G401.6 (cell line): ENCODE data around the gene GLIS2.

Experiments used
- FAIRE-seq: peaks from 2 replicates; lab custom pipeline; 2012; peaks lifted over from hg19 to GRCh38; lab: Jason Lieb, UNC

The GLIS2 gene

DNA sequence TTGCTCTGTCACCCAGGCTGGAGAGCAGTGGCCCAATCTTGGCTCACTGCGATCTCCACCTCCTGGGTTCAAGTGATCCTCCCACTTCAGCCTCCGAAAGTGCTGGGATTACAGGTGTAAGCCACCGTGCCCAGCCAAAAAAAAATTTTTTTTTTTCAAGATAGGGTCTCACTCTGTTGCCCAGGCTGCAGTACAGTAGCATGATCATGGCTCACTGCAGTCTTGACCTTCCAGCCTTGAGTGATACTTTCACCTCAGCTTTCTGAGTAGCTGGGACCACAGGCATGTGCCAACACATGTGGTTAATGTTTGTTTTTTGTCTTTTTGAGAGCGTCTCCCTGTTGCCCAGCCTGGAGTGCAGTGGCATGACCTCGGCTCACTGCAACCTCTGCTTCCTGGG lies 37.0 kb downstream of the GLIS2 start:
- FAIRE-seq, result no peak

DNA sequence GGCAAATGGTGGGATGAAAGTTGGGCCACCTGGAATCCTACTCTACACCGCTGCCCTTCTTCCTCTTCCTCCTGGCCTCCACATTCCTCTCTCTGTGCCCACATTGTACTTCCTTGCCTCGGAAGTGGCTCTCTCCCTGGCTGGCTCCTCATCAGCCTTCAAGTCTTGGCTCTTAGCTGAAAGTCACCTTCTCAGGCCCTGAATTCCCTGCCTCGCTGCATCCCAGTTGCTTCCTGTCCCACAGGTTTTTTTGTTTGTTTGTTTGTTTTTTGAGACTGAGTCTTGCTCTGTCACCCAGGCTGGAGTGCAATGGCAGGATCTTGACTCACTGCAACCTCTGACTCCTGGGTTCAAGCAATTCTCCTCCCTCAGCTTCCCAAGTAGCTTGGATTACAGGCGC lies 37.8 kb downstream of the GLIS2 start:
- FAIRE-seq, result no peak

DNA sequence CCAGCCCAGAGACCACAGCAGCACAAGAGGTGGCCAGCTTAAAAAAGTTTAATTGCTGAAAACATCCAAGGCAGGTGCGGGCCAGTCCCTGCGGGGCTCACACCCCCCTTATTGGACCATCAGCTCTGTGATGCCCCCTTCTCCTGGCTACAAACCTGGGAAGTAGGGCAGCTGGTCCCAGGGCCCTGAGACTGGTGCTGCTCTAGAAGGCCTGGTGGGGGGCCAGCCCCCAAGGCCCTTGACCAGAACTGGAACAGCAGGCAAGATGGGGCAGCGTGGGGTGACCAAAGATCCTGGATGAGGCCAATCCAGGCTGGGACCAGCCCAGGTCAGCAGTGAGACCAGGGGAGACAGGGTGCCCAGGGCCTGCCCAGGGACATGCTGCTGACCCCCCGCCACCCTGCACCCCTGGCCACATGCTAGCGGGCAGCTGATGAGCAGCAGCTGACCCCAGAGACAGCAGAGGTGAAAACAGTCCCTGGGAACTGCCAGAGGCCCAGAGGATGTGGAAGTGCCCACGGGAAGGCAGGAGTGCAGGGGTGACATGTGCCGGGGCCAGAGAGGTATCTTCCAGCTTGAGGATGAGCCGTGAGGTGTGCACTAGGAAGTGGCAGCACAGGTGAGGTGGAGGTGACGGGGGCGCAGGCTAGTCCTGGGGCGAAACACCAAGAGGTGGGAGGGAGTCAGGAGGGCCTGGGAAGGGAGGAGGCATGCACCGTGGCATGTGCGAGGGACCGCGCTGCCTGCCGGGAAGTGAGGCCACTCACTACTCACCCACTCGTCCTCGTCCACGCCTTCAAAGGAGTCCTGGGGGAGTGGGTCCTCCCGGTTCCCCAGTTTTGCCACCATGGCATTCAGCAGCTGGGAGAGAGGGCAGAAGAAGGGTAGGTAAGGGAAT lies 38.9 kb downstream of the GLIS2 start:
- no peak for FAIRE-seq

DNA sequence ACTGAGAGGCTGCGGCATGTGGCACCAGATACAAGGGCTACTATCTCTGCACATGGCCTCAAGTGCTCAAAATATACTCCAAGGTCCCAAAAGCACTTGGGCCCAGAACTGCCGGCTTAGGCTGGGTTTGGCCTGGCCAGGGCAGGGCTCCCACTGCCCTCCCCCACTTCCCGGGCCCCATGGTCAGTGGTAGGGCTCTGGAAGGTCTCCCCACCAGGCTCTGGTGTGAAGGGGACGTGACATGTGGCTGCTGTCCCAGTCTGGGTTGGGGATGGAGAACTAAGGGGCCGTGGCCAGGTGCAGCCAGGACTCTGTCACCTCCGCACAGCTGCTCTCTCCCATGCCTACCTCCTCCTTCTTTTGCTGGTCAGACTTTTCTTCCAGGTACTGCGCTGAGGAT lies 41.0 kb downstream of the GLIS2 start:
- no peak for FAIRE-seq

DNA sequence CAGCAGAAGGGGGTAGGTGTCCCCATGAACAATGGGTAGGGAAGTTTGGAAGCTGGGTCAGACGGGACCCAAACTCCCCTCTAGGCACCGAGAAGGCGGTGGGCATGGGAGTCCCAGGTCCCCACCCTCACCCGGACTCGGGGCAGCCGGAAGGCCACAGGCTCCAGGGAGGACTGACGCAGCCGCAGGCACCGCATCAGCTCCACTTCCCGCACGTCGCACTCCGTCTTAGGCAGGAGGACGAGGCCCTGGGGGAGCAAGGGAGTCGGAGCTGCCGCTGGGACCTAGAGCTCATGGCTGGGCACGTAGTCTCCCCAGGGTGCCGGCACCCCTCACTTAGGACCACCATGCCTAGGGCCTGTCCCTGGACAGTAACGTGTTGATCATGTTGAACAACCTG lies 42.4 kb downstream of the GLIS2 start:
- no peak for FAIRE-seq

DNA sequence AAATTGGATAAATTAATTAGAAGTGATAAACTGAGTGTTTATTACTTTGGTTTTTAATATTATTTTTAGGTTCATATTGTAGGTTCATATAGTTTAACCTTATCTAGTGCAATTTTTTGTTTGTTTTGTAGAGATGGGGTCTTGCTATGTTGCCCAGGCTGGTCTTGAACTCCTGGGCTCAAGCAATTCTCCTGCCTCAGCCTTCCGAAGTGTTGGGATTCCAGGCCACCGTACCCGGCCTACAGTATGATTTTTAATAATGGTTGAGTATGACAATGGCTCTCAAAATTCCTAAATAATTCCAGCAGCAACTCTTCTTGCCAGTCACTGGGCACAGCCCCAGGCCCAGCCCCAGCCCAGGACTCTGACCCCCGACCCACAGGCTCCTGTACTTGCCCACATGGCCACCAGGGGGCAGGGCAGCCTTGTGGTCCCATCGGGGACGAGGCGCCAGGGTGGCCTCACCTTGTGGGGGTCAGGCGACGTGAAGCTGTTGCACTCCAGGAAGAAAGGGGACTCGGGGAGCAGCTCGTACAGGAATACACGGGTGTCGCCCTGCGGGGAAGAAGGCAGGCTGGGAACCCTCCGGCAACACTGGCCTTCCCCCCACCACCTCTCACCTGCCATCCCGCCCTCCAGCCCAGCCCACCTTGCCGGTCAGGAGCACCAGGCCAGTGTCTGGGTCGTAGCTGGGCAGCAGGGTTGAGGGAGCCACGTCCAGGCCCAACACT lies 43.1 kb downstream of the GLIS2 start:
- no peak for FAIRE-seq

DNA sequence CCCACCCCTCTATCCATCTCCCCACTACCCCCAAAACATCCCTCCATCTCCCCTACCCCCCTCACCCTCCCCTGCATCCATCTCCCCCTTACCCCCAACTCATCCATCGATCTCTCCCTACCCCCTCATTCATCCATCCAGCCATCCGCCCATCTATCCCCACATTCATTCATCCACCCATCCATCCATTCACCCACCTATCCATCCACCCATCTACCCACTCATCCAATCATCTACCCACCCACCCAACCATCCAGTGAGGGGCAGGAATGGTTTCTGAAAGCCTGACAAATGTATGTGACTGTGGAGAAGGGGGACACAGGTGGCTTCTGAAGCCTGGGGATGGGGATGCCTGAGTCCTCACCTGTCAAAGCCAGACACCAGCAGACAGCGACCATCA lies 44.0 kb downstream of the GLIS2 start:
- FAIRE-seq, result no peak

DNA sequence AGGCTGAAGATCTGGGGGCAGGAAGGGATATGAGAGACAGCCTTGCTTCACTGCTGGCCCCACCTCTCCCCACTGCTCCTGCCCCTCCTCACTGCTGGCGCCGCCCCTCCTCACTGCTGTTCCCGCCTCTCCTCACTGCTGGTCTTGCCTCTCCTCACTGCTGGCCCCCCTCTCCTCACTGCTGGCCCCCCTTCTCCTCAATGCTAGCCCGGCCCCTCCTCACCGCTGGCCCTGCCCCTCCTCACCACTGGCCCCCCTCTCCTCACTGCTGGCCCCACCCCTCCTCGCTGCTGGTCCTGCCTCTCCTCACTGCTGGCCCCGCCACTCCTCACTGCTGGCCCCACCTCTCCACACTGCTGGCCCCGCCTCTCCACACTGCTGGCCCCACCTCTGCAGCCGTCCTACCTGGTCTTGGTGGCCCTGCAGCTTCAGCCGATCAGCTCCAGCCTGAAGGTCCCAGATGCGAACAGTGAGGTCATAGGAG lies 44.7 kb downstream of the GLIS2 start:
- peak; percentile 91 for FAIRE-seq

DNA sequence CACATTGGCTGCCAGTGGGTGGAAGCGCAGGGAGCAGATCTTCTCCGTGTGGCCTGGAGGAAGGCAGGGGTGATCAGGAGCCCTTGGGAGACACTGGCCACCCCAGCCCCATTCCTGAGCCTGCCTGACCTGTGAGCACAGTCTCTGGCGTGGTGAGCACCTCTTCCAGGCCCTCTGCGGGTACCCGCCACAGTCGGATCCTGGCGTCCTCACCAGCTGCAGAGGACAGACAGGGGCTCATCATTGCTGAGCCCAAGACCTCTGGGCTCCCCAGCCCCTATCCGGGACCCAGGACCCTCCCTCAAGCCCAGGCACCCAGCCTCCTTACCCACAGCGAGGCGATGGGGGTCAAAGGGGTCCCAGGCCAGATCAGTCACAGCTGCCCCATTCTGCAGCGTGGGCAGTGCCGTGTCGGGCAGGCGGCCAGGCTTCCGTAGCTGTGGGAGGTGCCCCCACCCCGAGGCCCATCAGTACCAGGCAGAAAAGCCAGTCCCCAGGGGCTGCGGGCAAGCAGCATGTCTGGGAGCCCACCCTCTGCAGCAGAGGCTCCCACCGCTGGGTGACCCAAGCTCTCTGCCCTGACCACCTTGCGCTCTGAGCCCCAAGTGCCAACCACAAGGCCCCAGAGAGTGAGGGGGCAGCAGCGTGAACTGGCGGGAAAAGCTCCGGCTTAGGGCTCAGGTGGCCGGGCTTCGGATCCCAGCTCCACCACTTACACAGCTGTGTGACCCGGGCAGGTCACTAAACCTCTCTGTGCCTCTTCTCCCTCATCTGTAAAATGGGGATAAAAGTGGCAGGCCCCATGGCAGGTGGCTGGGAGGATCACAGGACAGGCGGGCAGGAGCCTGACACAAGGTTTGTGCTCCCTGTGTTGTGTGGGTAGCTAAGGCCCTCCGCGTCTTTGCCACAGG lies 45.4 kb downstream of the GLIS2 start:
- no peak for FAIRE-seq

DNA sequence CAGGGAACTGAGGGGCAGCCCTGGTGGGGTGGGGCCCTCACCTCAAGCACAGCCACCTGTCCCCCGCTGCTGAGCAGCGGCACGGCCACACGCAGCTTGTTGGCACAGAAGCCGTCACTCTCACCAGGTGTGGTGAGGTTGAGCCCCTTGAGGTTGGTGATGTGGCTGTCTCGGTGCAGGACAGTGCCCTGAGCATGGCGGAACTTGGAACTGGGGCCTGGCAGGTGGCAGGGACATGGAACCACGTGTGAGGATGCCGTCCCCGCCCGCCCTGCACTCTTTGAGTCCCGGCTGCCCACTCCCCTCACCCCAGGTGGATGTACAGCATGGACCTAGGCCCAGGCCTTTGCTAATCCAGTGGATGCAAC lies 46.1 kb downstream of the GLIS2 start:
- FAIRE-seq, result no peak

DNA sequence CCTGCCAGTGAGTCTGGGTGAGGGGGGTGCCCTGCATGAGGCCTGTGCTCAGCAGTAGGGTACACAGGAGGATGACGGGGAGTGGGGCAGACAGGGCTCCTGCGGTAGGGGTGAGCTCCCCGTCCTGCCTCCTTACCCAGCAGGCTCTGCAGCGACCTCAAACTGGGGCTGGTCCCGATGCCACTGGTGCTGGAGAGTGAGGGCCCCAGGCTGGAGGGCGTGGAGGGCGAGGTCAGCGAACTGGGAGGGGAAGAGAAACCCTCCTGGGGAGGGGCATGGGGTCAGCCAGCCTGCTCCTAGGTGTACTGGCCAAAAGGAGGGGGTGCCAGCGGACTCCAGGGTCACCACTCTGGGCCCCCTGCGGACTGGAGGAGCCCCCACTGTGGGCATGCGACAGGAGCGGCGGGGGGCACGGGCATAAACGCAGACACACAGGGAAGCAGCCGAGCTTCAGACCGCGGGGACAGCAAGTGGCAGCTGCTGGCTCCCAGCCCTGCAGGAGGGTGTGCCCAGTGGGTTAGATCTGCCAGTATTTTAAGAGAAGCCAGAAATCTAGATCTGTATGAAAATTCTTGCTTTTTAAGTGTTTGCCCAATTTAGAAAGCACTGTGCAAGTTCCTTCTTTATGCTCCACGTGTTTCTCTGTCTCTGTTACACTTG lies 46.7 kb downstream of the GLIS2 start:
- FAIRE-seq, result no peak

DNA sequence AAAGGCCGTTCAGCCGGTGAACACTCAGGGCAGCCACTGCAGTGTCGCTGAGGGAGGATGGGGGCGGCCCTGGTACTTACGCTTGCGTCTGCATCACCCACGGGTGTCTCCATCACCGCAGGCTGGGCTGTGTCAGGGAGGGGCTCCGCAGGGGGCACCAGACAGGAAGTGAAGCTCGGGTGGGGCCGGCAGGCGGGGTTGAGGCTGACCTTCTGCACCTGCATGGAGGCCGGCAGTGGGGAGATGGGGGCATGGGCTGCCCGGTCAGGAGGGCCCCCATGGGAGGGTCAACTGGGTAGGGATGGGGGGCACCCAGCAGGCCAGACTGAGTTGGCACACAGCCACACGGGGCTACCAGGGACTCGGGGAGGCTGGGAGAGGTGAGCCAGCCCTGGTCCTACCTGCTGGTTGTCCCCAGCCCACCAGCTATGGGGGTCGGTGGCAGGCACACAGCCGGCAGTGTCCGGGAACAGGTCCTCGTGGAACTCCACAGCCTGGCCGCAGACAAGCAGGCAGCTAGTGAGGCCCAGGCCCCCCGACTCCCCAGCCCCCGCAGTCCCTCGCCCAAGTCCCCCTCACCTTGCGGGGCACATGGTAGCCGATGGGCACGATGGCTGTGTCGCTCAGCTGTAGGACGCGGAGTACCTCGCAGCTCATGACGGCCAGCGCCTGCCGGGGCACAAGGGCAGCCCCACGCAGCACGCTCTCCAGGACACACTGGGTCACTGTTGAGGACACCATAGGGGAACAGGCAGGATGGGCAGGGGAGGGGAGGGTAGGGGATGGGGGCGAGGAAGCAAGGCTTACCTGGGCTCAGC lies 48.5 kb downstream of the GLIS2 start:
- FAIRE-seq, result no peak

DNA sequence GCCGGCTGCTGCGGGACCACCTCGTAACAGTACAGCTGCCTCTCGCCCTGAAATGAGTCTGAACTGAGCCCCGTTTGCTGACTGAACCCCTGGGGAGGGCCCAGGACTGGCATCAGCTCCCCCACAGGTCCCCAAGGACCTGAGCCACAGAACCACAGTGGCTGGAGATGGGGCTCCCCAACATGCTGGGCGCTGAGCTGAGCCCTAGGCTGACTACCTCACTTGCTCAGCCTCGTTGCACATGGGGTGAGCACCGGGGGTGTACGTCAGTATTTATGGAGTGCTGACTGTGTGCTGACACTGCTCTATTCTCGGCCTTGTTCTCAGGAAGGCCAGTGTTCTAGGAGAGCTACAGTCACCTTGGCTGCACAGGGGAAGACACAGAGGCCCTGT lies 49.1 kb downstream of the GLIS2 start:
- FAIRE-seq, result no peak

DNA sequence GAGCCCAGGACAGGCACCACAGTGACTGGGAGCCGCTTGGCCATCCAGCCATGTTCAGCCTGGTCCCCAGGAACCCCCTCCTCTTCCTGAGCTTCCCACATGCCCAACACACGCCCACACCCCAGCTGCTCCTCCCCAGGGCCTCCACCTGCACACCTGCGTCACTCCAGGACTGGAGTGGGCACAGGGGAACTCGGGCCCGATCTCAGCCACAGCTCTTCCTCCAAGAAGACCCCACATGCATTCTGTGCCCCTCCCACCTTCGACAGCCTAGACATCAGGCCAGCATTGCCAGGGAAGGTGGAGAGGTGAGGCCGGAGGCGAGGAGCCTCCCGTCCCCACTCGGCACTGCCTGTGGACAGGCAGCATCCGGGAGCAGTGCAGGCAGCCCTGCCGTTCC lies 49.7 kb downstream of the GLIS2 start:
- FAIRE-seq, result no peak

DNA sequence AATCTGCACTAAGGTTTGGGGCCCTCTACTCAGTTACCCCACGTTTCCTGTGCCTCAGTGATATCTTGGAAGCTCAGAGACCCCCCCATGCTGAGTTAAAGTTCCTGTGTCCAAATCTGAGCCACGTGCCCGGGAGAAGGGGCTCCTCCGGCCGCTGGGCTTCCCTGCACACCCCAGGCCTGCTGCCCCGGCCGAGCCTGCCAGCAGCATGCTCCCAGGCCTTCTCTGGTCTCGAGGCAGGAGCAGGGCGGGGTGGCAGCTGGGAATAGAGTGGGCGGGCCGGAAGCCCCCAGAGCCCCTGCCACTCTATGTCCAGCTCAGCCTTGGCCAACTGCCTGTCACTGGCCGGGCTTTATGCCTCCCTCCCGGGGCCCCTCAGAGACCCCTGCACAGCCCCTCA lies 50.1 kb downstream of the GLIS2 start:
- no peak for FAIRE-seq

DNA sequence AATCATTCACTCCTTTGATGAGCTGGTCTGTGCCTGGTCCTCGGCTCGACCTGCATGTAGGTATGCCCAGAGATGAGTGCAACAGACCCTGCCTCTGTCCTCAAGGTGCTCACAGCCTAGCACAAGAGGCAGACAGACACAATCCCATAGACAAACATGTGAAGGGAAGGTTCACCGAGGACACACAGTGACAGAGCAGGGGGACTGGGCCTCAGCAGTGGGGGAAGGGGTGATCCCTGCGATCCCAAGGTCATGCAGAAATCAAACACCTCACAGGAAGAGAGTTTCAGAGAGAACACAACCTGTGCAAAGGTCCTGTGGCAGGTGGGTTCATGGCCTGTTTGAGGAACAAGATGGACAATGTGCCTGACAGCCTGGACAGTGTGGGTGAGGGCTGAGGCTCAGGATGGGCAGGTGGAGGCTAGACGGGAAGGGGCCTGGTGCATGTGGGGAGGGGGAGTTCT lies 51.6 kb downstream of the GLIS2 start:
- FAIRE-seq, result no peak

DNA sequence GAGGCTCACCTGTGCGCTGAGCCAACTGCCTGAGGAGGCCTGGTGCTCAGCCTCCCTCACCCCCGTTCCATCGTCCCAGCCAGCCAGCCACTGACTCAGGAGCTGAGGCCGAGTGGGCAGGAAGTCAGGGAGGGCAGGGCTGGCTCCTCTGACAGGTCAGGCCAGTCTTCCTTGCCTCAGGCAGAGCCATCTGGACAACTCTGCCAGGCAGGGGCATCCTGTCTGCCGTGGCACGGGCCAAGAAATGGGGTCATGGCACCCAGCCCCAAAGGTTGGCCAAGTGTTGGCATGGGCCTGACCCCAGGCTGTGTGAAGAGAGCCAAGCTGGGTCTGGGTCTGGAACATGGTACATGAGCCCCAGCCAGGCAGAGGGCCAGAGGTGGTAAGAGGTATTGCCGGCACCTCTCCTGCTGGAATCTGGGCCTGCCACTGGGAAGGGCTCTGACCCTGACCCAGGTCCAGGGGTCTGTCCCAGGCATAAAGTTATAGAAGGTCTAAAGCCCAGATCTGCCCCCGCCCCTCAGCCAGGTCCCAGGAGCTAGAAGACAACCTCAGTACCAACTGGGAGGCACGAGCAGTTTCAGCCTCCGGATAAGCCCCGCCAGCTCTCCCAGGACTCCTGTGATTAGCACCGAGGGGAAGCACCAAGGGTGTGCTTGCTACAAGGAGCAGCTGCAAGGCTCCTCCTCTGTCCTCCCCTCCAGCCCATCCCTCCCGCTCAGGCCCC lies 53.3 kb downstream of the GLIS2 start:
- no peak for FAIRE-seq

DNA sequence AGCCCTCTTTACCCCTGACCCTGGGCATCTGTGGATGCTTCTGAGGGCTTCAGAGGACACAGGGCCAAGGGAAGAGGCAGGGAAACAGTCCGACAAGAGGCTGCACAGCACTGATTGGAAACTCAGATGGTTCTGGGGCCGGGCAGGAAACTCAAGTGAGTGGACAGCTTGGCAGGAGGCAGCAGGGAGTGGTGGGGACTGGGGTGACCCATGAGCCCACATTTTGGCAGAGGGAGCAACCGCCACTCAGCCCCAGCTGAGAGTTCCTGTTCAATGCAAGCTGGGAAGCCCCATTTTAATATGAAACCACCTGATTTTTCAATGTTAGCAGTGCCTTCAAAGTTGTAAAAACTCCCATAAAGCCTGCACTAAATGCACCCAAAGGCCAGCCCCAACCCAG lies 54.3 kb downstream of the GLIS2 start:
- FAIRE-seq, result no peak

DNA sequence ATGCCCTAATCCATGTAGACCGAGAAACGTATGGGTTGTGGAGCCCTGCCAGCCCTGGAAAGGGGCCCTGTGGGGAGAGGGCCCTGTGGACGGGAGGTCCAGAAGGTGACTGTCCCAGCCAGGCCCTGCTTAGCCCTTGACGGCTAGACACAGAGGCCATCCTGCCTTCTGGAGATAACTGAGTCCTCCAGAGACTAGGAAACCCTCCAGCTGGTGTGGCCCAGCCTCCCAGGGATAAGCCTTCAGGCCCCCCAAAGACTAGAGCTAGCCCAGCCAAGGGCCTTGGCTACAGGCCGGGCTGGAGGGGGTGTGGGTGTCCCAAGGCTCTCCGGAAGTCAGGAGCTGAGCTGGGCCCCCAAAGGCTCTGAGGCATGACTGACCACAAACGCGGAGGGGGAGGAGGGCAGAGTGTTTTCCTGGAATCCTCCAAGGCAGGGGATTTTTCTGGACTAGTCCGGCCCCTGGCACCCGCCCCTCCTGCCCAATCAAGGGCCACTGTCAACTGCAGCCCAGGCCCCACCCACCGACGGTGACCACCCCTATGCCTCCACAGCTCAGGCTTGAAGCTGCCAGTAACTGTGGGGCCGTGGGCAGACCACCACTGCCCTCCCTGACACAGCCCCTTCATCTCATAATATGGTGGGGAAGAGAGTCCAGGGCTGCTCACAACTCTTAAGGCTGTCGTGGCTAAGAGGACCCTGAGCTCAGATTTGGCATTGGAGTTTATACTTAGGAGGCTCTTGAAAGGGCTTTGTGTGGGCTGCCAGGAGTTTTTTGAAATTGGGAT lies 54.9 kb downstream of the GLIS2 start:
- no peak for FAIRE-seq
